GM23338 (cell line): Measurements from ENCODE around the gene C8A.

Experiments used
- CREB1 ChIP-seq: fragments of 250-450 bp; sonication (Bioruptor Pico); IDR thresholded peaks from 2 replicates; pipeline ENCODE4 v1.5.0; 2020; ENCODE audit warnings: low read depth, mild to moderate bottlenecking, moderate library complexity
- CTCF ChIP-seq, 2 experiments: fragments of 200-600 bp in 1 of 2; sonication (generic) in 1 of 2; conservative IDR thresholded peaks; 2 replicates each; pipeline versions ENCODE4 v1.5.1 to v1.6.1; 2016 to 2017; ENCODE audit warnings: antibody characterized with exemption in 2 of 2, low read depth in 2 of 2, mild to moderate bottlenecking in 2 of 2, moderate library complexity in 1 of 2
- EZH2 ChIP-seq: fragments of 200-600 bp; sonication (generic); IDR thresholded peaks from one replicate; pipeline ENCODE4 v1.8.0; 2017; ENCODE audit warnings: antibody characterized with exemption, mild to moderate bottlenecking, low read depth; ENCODE audit not compliant: unreplicated experiment
- EZH2phosphoT487 ChIP-seq: fragments of 200-600 bp; sonication (generic); IDR thresholded peaks from one replicate; pipeline ENCODE4 v1.8.1; 2018; ENCODE audit warnings: antibody characterized with exemption; ENCODE audit not compliant: unreplicated experiment
- JUNB ChIP-seq: IDR thresholded peaks from one replicate; pipeline ENCODE4 v1.6.1; 2016; ENCODE audit warnings: antibody characterized with exemption; ENCODE audit not compliant: unreplicated experiment
- ZNF114 ChIP-seq: fragments of 250-450 bp; sonication (Bioruptor Pico); IDR thresholded peaks from 2 replicates; pipeline ENCODE4 v1.5.0; 2020; ENCODE audit warnings: mild to moderate bottlenecking, moderate library complexity
- ZNF462 ChIP-seq: fragments of 250-450 bp; sonication (Bioruptor Pico); IDR thresholded peaks from 2 replicates; pipeline ENCODE4 v1.5.0; 2020; ENCODE audit warnings: mild to moderate bottlenecking, moderate library complexity

- no peak for TF ChIP-seq CTCF (conservative IDR thresholded peaks at IDR 0.05; ENCODE audit: low read depth in 2 of 2)
- no peak for TF ChIP-seq EZH2phosphoT487
- no peak for TF ChIP-seq EZH2
- no peak for TF ChIP-seq ZNF114 (CRISPR knock-in tag)
- no peak for TF ChIP-seq JUNB
- no peak for TF ChIP-seq ZNF462 (CRISPR knock-in tag)
- TF ChIP-seq CREB1, result no peak
Observed at GRCh38 chr1:56910441-56910985, 55.9 kb downstream of the C8A start.
